Measurements from ENCODE around the gene UXS1. TPM values are rescaled to one million over a fixed set of nuclear protein-coding genes. Genes with fewer than 3 reads are reported as not detected.

Gene UXS1
- total and polyA plus RNA-seq, 2 experiments from 2014 or later, result 35.8 to 57.5 TPM

DNA sequence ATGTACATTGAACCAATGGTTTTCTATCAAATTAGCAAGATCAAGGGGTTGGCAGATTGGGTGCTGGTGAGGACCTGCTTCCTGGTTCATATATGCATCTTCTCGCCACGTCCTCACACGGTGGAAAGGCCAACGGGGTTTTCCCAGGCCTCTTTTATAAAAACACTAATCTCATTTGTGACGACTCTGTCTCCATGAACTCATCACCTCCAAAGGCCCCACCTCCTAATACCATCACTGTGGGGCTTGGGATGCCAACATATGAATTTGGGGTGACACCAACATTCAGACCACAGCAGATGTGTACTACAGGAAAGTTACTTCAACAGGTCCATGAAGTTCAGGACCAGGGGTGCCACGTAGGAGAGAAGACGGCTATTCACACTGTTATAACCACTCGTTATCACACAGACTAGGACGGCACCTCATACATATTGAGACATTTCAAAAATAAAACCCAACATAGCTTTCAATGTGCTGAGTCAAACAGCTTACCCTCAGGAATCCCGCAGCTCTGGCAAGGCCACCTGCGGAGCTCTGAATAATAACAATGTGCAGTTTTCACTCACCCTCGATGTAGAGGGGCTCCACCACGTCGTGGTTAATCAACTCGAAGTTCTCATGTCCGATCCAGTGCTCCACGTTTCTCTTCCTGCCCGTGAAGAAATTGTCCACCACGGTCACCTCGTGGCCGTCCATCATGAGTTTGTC is 49.3 kb downstream of the UXS1 start:
- no peak overlapping the region for H3K4me3 ChIP-seq
- H3K4me2 ChIP-seq (ENCODE audit: unreplicated experiment), result no peak overlapping the region
- no peak for TF ChIP-seq EZH2phosphoT487 (IDR thresholded peaks at IDR 0.05; ENCODE audit: insufficient read depth, low read depth)
- TF ChIP-seq EZH2 (IDR thresholded peaks at IDR 0.05; ENCODE audit: insufficient read depth, poor library complexity, severe bottlenecking), result no peak
- H3K27me3 ChIP-seq (replicated peaks; ENCODE audit: insufficient read depth), result no peaks in the 10 kb centered on the region
- no peaks in the 10 kb centered on the region for H3F3A ChIP-seq (ENCODE audit: insufficient read depth)
- H2AFZ ChIP-seq, result no peak overlapping the region
- H3K9ac ChIP-seq, result no peak overlapping the region
- H3K9me2 ChIP-seq (ENCODE audit: insufficient read depth), result no peaks in the 10 kb centered on the region
- in situ Hi-C loops (cut with MboI), result no loop called here
- DNase-seq, result no peak
- no peaks in the 10 kb centered on the region for H3K9me3 ChIP-seq (ENCODE audit: low read depth)
- no peaks in the 10 kb centered on the region for H3K79me2 ChIP-seq (ENCODE audit: insufficient read depth)
- no peak overlapping the region for H3K27ac ChIP-seq
- peaks cover 12% of the 10 kb centered on the region for H3K4me1 ChIP-seq (ENCODE audit: insufficient read depth)
- no peaks in the 10 kb centered on the region for H3K36me3 ChIP-seq (ENCODE audit: low read depth)
- WGBS, 2 experiments (ENCODE audit: low coverage in 1 of 2, low lambda C conversion rate in 2 of 2, missing lambda C conversion rate in 2 of 2), result 80 to 87% methylated on average over 21 of the region's 21 CpGs
- H4K20me1 ChIP-seq (ENCODE audit: insufficient read depth), result no peaks in the 10 kb centered on the region

DNA sequence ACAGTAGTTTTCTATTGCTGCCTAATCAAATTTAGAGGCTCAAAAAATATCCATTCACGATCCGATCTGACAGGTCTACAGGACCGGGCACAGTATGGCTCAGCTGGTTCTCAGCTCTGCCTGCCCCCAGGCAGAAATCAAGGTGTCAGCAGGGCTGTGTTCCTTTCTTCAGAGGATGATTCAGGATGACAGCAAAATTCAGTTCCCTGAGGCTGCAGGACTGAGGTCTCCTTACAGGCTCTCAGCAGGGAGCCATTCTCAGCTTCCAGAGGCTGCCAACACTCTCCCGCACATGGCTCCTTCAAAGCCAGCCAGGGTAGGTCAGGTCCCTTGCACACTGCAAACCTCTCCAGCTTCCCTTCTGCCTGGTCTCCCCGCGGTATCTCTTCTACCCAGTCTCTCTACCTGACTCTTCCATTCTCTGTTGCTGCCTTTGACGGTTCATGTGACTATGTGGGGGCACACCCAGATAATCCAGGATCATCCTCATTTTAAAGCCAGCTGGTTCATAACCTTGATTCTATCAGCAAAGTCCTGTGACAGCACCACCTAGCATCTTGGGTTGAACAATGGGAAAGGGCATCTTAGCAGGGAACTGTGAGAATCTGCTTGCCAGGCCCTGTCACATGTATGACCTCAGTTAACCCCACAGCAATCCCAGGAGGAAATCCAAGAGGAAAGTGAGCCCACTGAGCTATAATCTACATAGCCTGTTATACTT is 50.4 kb downstream of the UXS1 start:
- Histone ChIP-seq H3K9me3 (ENCODE audit: low read depth) (no peaks in the 10 kb centered on the region), H4K20me1 (ENCODE audit: insufficient read depth) (no peaks in the 10 kb centered on the region), H3K27ac (no peak overlapping the region), H3K27me3 (replicated peaks; ENCODE audit: insufficient read depth) (no peaks in the 10 kb centered on the region), H3F3A (ENCODE audit: insufficient read depth) (no peaks in the 10 kb centered on the region), H3K9me2 (ENCODE audit: insufficient read depth) (no peaks in the 10 kb centered on the region), H3K4me3 (no peak overlapping the region), H3K9ac (no peak overlapping the region), H3K4me2 (ENCODE audit: unreplicated experiment) (no peak overlapping the region), H3K36me3 (ENCODE audit: low read depth) (no peaks in the 10 kb centered on the region), H2AFZ (no peak overlapping the region), H3K79me2 (ENCODE audit: insufficient read depth) (no peaks in the 10 kb centered on the region), H3K4me1 (ENCODE audit: insufficient read depth) (peaks cover 12% of the 10 kb centered on the region)
- in situ Hi-C loops (cut with MboI), result no loop called here
- WGBS, 2 experiments (ENCODE audit: low coverage in 1 of 2, low lambda C conversion rate in 2 of 2, missing lambda C conversion rate in 2 of 2), result 87 to 92% methylated on average over 7 of the region's 7 CpGs
- DNase-seq, result peak; percentile 5
- no peak for TF ChIP-seq EZH2phosphoT487 (IDR thresholded peaks at IDR 0.05; ENCODE audit: insufficient read depth, low read depth)
- TF ChIP-seq EZH2 (IDR thresholded peaks at IDR 0.05; ENCODE audit: insufficient read depth, poor library complexity, severe bottlenecking), result no peak

DNA sequence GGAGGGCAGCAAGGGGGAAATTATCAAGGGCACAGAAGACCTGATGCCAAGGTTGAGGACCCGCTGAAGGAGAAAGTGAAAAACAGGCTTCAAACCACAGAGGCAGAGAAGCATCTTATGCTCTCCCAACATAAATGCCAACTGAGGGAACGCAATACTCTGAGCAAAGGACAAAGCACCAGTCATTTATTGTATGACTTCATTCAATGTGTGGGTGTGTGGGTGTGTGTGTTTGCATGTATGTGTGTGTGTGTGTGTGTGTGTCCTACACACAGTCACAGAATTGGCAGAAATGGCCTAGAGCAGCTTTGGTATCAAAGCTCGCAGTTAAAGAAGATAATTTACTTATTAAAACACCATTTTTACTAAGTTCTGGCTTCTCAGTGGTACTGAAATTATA is 51.4 kb downstream of the UXS1 start:
- 93 to 96% methylated on average over 3 of the region's 3 CpGs for WGBS, 2 experiments (ENCODE audit: low coverage in 1 of 2, low lambda C conversion rate in 2 of 2, missing lambda C conversion rate in 2 of 2)
- H4K20me1 ChIP-seq (ENCODE audit: insufficient read depth), result no peaks in the 10 kb centered on the region
- no peak overlapping the region for H3K27ac ChIP-seq
- no peaks in the 10 kb centered on the region for H3F3A ChIP-seq (ENCODE audit: insufficient read depth)
- DNase-seq, result peak; percentile 33
- no peak overlapping the region for H3K9ac ChIP-seq
- H3K27me3 ChIP-seq (replicated peaks; ENCODE audit: insufficient read depth), result no peaks in the 10 kb centered on the region
- in situ Hi-C loops (cut with MboI), result no loop called here
- no peaks in the 10 kb centered on the region for H3K9me3 ChIP-seq (ENCODE audit: low read depth)
- H3K79me2 ChIP-seq (ENCODE audit: insufficient read depth), result no peaks in the 10 kb centered on the region
- no peaks in the 10 kb centered on the region for H3K36me3 ChIP-seq (ENCODE audit: low read depth)
- no peaks in the 10 kb centered on the region for H3K9me2 ChIP-seq (ENCODE audit: insufficient read depth)
- peaks cover 10% of the 10 kb centered on the region for H3K4me1 ChIP-seq (ENCODE audit: insufficient read depth)
- H3K4me2 ChIP-seq (ENCODE audit: unreplicated experiment), result no peak overlapping the region
- TF ChIP-seq EZH2phosphoT487 (IDR thresholded peaks at IDR 0.05; ENCODE audit: insufficient read depth, low read depth) (no peak), EZH2 (IDR thresholded peaks at IDR 0.05; ENCODE audit: insufficient read depth, poor library complexity, severe bottlenecking) (no peak)
- H2AFZ ChIP-seq, result no peak overlapping the region
- H3K4me3 ChIP-seq, result no peak overlapping the region

DNA sequence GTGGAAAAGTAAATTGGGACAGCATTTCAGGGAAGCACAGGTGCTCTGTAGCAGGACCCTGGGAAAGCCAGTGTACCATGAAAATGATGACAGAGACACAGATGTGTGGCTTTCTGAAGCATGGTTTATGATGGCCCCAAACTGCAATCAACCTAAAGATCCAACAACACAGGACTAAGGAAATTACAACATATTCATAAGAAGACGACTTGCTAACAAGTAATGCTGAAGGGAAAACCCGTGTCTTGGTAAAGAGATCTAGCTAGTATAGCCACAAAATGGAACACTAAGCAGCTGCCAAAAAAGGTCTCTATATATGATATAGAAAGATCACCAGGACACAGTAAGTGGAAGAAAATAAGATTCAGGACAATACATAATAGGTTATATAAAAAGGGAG is 53.2 kb downstream of the UXS1 start:
- Histone ChIP-seq H2AFZ (no peak overlapping the region), H3K4me1 (ENCODE audit: insufficient read depth) (no peaks in the 10 kb centered on the region), H3K4me2 (ENCODE audit: unreplicated experiment) (no peak overlapping the region), H3K9me3 (ENCODE audit: low read depth) (no peaks in the 10 kb centered on the region), H3K27ac (no peak overlapping the region), H3K9ac (no peak overlapping the region), H3K79me2 (ENCODE audit: insufficient read depth) (no peaks in the 10 kb centered on the region), H3K36me3 (ENCODE audit: low read depth) (no peaks in the 10 kb centered on the region), H3K9me2 (ENCODE audit: insufficient read depth) (no peaks in the 10 kb centered on the region), H3F3A (ENCODE audit: insufficient read depth) (no peaks in the 10 kb centered on the region), H3K27me3 (replicated peaks; ENCODE audit: insufficient read depth) (no peaks in the 10 kb centered on the region), H3K4me3 (no peak overlapping the region), H4K20me1 (ENCODE audit: insufficient read depth) (no peaks in the 10 kb centered on the region)
- TF ChIP-seq EZH2phosphoT487 (IDR thresholded peaks at IDR 0.05; ENCODE audit: insufficient read depth, low read depth) (no peak), EZH2 (IDR thresholded peaks at IDR 0.05; ENCODE audit: insufficient read depth, poor library complexity, severe bottlenecking) (no peak)
- no peak for DNase-seq
- in situ Hi-C loops (cut with MboI), result no loop called here
- WGBS, 2 experiments (ENCODE audit: low coverage in 1 of 2, low lambda C conversion rate in 2 of 2, missing lambda C conversion rate in 2 of 2), result 80 to 84% methylated on average over 2 of the region's 2 CpGs

Data from GM23248 (cell line).